CD4-positive, alpha-beta T cell treated with Interleukin-15 for 1 hour (primary cell): ENCODE data around the gene HTRA3.

Experiments used
- DNase-seq: peaks from one replicate; pipeline ENCODE4 v3.0.0-alpha.2; 2020

The HTRA3 gene

GRCh38 chr4:8250227-8250626 is 19.3 kb upstream of the HTRA3 start:
- DNase-seq: no peak

- DNase-seq: no peak
These were observed 18.9 kb upstream of the HTRA3 start for GRCh38 chr4:8250637-8251036.

- DNase-seq: no peak
These were observed 18.3 kb upstream of the HTRA3 start for GRCh38 chr4:8251110-8251883.

GRCh38 chr4:8252301-8253173 is 17.0 kb upstream of the HTRA3 start:
- DNase-seq: no peak

- no peak for DNase-seq
These were observed 15.5 kb upstream of the HTRA3 start for GRCh38 chr4:8254076-8254475.

GRCh38 chr4:8255698-8256441 is 13.7 kb upstream of the HTRA3 start:
- DNase-seq: no peak

GRCh38 chr4:8257854-8258253 is 11.7 kb upstream of the HTRA3 start:
- DNase-seq: no peak

GRCh38 chr4:8258552-8259212 is 10.9 kb upstream of the HTRA3 start:
- DNase-seq: no peak

- no peak for DNase-seq
These were observed 9.7 kb upstream of the HTRA3 start for GRCh38 chr4:8259743-8260430.

- DNase-seq: no peak
These were observed 8.9 kb upstream of the HTRA3 start for GRCh38 chr4:8260656-8261111.

- DNase-seq: no peak
These were observed 7.6 kb upstream of the HTRA3 start for GRCh38 chr4:8261851-8262535.

- DNase-seq: no peak
These were observed 6.8 kb upstream of the HTRA3 start for GRCh38 chr4:8262637-8263322.

- DNase-seq: no peak
These were observed 6.2 kb upstream of the HTRA3 start for GRCh38 chr4:8263397-8263796.

- no peak for DNase-seq
These were observed 5.4 kb upstream of the HTRA3 start for GRCh38 chr4:8264106-8264505.

- DNase-seq: no peak
These were observed 4.2 kb upstream of the HTRA3 start for GRCh38 chr4:8265171-8265929.

- DNase-seq: no peak
These were observed 3.5 kb upstream of the HTRA3 start for GRCh38 chr4:8266088-8266487.

GRCh38 chr4:8266508-8266907 is 3.0 kb upstream of the HTRA3 start:
- DNase-seq: no peak

- no peak for DNase-seq
These were observed 2.5 kb upstream of the HTRA3 start for GRCh38 chr4:8267077-8267476.

GRCh38 chr4:8268211-8268610 is 1.3 kb upstream of the HTRA3 start:
- DNase-seq: no peak

- DNase-seq: no peak
These were observed 536 bp upstream of the HTRA3 start for GRCh38 chr4:8268901-8269534.
